Pons (tissue), 1 donor: Measurements from ENCODE around the gene ST6GAL1.
"Not testable (repeated sequence)": the region's sequence is repeated elsewhere in the genome, so short reads cannot be mapped to it uniquely, and the experiment has no call there.

Source experiments
- DNase-seq: peaks from one replicate; pipeline ENCODE4 v3.0.0-alpha.2; 2016; ENCODE audit warnings: low spot score

The ST6GAL1 gene

GRCh38 chr3:187021748-187022402, 91.5 kb downstream of the ST6GAL1 start:
- DNase-seq, result no peak

DNA sequence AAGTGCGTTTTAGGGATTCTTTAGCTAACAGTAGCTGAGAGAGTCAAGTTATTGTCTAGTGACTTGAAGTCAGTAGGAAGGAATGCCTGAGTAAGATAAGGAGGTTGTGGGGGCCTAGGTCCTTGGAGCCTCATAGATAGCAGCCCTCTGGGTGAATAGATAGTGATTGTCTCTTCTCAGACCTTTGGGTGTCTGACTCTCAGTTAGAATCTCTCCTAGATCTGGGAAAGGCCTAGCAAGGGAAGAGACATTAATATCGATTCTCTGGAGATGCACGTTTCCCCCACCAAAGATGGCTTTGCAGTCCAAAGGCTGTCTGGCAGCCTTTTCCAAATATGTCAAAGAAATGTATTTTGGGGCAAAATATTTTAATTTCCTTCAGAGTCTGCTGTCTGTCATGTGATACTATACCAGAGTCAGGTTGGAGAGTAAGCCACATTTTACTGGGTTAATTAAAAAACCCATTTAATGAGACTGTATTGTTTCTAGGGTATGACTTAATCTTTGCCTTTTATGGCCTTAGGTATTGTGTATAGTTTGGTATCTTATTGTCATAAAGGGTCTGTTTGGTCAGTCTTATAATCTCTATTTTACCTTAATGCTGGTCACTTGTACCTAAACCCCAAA, 92.2 kb downstream of the ST6GAL1 start:
- no peak for DNase-seq

DNA sequence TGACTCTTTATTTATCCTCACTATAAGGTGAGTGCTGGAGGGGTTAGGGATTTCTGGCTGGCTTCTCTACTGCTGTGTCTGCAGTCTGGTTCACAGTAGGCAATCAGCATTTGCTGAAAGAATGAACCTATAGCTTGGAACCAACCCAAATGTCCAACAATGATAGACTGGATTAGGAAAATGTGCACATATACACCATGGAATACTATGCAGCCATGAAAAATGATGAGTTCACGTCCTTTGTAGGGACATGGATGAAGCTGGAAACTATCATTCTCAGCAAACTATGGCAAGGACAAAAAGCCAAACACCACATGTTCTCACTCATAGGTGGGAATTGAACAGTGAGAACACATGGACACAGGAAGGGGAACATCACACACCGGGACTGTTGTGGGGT, 93.0 kb downstream of the ST6GAL1 start:
- DNase-seq, result not testable (repeated sequence)

GRCh38 chr3:187024536-187025226, 94.4 kb downstream of the ST6GAL1 start:
- DNase-seq, result no peak

- no peak for DNase-seq
These were observed 94.9 kb downstream of the ST6GAL1 start for GRCh38 chr3:187025254-187025655.

DNA sequence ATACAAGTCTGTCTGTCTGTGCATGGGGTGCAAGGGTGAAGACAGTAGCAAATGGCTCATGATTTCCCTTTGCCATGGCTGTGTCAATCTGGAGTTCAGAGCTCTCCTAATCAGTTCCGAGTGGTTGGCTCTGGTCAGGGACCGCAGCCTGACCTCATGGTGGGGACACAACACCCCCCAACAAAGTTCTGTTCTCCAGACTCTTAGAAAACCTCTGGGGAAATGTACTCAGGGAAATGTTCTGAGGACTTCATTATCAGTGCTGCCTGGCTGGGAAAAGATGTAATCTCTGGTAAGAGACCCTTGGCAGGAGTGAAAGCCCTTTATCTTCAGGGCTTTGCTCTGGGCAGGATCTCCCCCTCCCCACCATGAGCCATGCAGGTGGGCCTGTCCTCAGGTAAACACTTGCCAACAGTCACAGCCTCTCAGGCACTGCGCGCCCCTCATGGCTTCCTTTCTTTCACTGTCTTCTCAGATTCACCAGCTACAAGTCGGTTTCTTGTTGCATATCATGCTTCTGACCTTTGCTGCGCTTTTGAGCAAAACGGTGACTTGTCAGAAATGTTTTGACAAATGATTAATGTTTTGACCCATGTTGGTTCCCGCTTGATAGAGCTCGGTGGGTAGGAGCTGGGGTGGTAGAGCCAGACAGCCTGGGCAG, 95.5 kb downstream of the ST6GAL1 start:
- no peak for DNase-seq

DNA sequence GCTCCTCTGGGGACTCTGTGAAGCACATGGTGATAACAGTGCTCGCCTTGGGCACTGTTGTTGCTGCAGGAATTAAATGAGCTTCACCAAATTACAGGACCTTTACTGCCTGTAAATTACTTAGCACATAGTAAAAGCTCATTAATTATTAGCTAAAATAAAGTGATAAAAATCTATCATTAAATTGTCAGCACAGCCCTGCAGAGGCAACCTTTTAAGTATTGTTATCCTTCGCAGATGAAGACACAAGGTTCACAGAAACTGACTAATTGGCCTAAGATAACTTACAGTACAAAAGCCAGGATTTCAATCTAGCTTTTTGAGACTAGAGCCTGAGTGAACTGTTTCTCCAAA, 96.0 kb downstream of the ST6GAL1 start:
- DNase-seq, result no peak

GRCh38 chr3:187027531-187028278, 97.4 kb downstream of the ST6GAL1 start:
- no peak for DNase-seq

- no peak for DNase-seq
These were observed 101.6 kb downstream of the ST6GAL1 start for GRCh38 chr3:187031934-187032333.

DNA sequence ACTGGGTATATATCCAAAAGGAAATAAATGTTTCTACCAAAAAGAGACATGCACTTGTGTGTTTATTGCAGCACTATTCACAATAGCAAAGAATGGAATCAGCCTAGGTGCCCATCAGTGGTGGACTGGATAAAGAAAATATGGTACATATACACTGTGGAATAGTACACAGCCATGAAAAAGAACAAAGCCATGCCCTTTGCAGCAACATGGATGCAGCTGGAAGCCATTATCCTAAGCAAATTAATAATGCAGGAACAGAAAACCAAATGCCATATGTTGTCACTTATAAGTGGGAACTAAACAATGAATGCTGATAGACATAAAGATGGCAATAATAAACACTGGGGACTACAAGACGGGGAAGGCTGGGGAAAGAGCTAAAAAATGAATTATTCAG, 106.1 kb downstream of the ST6GAL1 start:
- no peak for DNase-seq

DNA sequence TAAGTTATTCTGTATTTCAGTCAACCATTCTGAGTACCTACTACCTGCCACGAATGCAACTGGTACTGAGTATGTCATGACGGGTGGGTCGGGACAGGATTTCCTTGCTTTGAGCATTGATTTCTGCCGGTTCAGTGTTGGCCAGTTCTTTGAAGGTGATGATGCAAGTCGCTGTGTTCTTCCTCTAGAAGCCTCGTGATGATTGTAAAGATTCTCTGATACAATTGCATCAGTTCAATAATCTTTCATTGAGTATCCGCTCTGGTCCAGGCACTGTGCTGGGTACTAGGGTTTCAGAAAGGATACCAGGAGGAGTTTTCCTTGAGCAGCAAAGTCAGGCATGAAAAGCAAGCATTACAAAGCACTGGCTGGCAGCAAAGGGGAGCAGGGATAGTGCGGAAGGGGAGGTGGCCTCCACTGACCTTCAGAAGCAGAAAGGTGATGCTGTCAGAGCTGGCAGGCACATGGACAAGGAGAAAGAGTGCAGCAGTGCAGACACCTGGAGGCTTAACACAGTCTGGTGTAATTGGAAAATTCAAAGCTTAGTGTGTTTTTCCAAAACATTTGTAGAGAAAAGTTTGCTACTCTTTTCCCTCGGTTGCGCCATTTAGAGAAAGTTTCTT, 108.9 kb downstream of the ST6GAL1 start:
- no peak for DNase-seq

DNA sequence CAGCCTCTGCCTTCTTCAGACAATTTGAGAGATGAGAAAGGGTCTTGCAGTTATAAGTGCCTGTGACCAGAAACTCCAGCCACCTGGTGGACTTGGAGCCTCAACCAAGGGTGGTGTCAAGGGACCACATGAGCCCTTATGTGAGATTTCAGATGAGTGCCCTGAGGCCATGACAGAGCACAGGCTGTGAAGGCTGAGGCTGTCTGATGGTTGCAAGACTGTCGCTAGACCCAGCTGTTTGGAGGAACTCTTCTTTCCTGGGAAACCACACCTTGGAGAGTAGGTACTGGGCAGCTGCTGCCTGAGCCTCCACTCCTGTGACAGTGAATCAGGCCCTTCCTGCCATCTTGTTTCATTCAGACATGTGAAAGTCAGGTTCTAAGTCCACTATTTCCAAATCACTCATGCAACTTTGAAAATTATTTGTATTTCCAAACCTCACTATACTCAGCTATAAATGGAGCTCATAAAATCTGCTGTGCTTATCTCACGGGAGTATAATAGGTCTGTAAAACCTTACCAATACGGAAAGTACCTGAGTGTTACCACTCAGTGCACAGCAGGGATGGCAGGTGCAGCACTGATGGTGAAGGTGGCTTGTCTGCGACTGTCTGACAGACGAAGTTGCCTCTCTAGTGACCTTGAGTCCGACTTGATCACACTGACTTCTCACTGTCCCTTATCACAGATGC, 109.5 kb downstream of the ST6GAL1 start:
- no peak for DNase-seq

GRCh38 chr3:187040516-187041361, 110.4 kb downstream of the ST6GAL1 start:
- DNase-seq, result no peak

DNA sequence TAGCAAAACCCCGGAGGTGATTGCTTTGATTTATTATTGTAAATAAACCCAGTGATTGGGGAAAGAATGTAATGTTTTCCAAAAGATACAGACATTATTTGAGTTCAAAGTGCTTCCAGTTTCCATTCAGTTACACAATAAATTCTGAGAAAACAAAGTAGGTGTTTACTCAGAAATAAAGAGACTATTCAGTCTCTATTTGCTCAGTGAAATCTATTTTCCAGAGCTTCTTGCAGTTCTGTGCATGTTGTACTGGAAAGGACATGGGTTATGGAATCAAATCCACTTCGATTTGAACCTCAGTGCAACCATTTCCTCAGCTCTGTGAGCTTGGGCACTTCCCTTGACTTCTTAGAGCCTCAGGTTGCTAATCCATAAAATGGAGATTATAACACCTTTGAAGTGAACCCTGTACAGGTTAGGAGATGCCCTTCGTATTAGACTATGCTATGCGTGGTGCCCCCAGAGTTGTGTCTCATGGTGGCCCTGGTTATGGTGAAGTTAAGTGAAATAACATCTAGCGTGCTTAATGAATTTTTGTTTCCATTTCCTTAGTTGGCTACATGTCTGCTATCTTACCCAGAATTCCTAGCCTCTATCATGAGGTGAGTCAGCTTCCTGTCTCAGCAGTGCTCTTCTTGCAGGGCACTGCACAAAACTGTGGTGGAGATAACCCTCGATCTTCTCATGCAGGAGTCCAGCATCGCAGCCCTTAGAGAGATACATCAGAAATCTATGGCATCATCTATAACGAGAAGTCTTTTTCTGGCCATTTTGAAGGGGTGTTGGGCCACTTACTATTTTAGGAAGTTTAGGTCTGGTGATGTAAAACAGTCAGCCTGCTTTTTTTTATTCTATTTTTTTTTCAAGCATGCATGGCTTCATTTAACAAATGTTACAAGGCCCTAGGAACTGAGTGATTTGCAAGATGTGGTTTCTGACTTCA, 111.3 kb downstream of the ST6GAL1 start:
- no peak for DNase-seq

- no peak for DNase-seq
These were observed 112.0 kb downstream of the ST6GAL1 start for GRCh38 chr3:187042346-187042745.

GRCh38 chr3:187042874-187043458, 112.6 kb downstream of the ST6GAL1 start:
- DNase-seq, result no peak

DNA sequence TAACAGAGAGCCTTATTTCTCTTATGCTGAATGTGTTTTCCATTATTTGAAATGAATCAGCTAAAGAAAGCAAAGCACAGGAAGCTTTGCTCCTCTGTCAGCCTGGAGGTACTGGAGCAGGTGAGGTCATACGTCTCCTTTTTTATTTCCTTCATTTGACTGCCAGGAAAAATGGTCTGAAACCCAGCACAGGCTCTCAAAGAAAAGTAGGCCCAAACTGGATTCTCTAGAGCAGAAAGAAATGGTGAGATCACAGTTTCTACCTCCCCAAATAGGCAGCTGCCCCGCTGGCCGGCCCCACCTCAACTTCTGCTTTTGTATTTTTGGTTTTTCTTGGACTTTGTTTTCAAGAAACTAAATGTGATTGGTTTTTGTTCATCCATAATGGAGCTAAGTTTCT, 113.9 kb downstream of the ST6GAL1 start:
- DNase-seq, result peak; percentile 40

DNA sequence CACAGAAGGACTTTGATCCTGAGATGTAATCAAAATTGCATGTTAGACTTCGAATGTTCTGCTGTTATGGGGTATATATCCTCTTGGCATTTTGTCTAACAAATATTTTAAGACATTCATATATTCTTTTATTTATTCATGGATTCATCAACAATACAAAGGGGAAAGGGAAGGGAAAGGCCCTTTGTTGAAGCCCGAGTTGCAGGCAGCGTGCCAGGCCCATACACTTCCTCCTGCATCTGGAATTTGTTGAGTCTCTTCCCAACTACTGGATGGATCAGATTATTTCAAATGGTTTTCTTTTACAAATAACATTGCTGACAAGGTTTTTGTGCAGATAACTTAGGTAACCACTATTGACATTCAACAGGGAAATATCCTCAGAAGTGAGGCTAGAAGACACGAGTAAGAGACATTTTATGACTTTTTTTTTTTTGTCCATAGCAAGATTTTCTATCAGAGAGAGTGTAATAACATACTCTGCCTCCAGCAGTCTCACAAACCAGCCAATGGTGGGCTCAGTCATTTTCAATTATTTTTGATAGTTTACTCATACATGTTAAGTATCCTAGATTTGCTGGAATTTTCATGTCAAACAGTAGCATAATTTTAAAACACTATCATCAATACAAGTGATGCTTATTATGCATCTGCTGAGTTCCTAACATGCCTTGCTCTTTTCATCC, 114.7 kb downstream of the ST6GAL1 start:
- no peak for DNase-seq
